IMR-90 (cell line): Measurements from ENCODE around the gene PITPNM3. TPM values are rescaled to one million over a fixed set of nuclear protein-coding genes. Genes with fewer than 3 reads are reported as not detected.

ENCODE experiments used
- ATAC-seq: fragments of 200-7000 bp; cut with Tn5 transposase; 2 replicates; pipeline ENCODE4 v1.9.1; 2020; ENCODE audit warnings: low read depth, mild to moderate bottlenecking, moderate library complexity
- BruUV-seq: library from RNA; stranded (reverse); fragments of 400-500 nt; replicated peaks from 2 replicates; lab custom pipeline; 2021; lab: Mats Ljungman, UMichigan
- CTCF ChIA-PET: fragments of 300-600 bp; formaldehyde crosslinking; extraction: SDS; loops from one replicate; lab custom pipeline; 2021; ENCODE audit warnings: antibody characterized with exemption; lab: Yijun Ruan, JAX
- POLR2A ChIA-PET: fragments of 300-600 bp; sonication (Branson Sonifier 250); formaldehyde crosslinking; loops from one replicate; lab custom pipeline; 2022; ENCODE audit warnings: antibody characterized with exemption; ENCODE audit not compliant: unreplicated experiment; lab: Charles Lee
- DNase-seq: peaks from one replicate; pipeline ENCODE4 v3.0.0; 2013
- H2AFZ ChIP-seq: replicated peaks from 2 replicates; pipeline ENCODE3; 2013; ENCODE audit warnings: low read length, mild to moderate bottlenecking; ENCODE audit not compliant: poor library complexity
- H2AK5ac ChIP-seq: 2 replicates; pipeline ENCODE4 v1.6.1; 2013; ENCODE audit warnings: low read depth, low read length, inconsistent platforms
- H2AK9ac ChIP-seq: replicated peaks from 2 replicates; pipeline ENCODE3; 2013; ENCODE audit warnings: mild to moderate bottlenecking, low read depth, low read length, moderate library complexity; ENCODE audit not compliant: poor library complexity
- H2BK120ac ChIP-seq: 2 replicates; pipeline ENCODE4 v1.6.1; 2013; ENCODE audit warnings: low read depth, low read length, inconsistent platforms
- H2BK15ac ChIP-seq: 3 replicates; pipeline ENCODE4 v1.6.1; 2013; ENCODE audit warnings: low read depth, low read length, inconsistent platforms
- H2BK20ac ChIP-seq: 2 replicates; pipeline ENCODE4 v1.6.1; 2013; ENCODE audit warnings: low read depth, mild to moderate bottlenecking, inconsistent platforms, low read length, moderate library complexity
- H2BK5ac ChIP-seq: 2 replicates; pipeline ENCODE4 v1.6.1; 2013; ENCODE audit warnings: mild to moderate bottlenecking, low read depth, low read length, inconsistent platforms; ENCODE audit not compliant: poor library complexity, severe bottlenecking
- H3K14ac ChIP-seq: replicated peaks from 2 replicates; pipeline ENCODE4 v1.6.1; 2013; ENCODE audit warnings: low read depth, low read length, inconsistent platforms
- H3K18ac ChIP-seq: 2 replicates; pipeline ENCODE4 v1.6.1; 2013; ENCODE audit warnings: low read depth, low read length, control low read depth
- H3K23ac ChIP-seq: 2 replicates; pipeline ENCODE4 v1.6.1; 2013; ENCODE audit warnings: low read depth, low read length, inconsistent platforms
- H3K27ac ChIP-seq: 2 replicates; pipeline ENCODE4 v1.5.1; 2013; ENCODE audit warnings: mild to moderate bottlenecking, control low read depth, low read length; ENCODE audit not compliant: insufficient read depth
- H3K27me3 ChIP-seq: 2 replicates; pipeline ENCODE4 v1.6.1; 2013; ENCODE audit warnings: low read length; ENCODE audit not compliant: control insufficient read depth, insufficient read depth
- H3K36me3 ChIP-seq: 2 replicates; pipeline ENCODE4 v1.6.1; 2013; ENCODE audit warnings: low read length, mixed read lengths; ENCODE audit not compliant: control insufficient read depth, insufficient read depth
- H3K4ac ChIP-seq: 2 replicates; pipeline ENCODE4 v1.6.1; 2013; ENCODE audit warnings: low read depth, low read length, inconsistent platforms
- H3K4me1 ChIP-seq: 2 replicates; pipeline ENCODE4 v1.6.1; 2013; ENCODE audit warnings: low read length, mixed read lengths; ENCODE audit not compliant: control insufficient read depth, insufficient read depth
- H3K4me2 ChIP-seq: 2 replicates; pipeline ENCODE4 v1.6.1; 2013; ENCODE audit warnings: low read depth, mild to moderate bottlenecking, control low read depth, low read length, moderate library complexity
- H3K4me3 ChIP-seq: 2 replicates; pipeline ENCODE4 v1.5.1; 2013; ENCODE audit warnings: low read depth, mild to moderate bottlenecking, control low read depth, low read length, moderate library complexity; ENCODE audit not compliant: insufficient read depth
- H3K56ac ChIP-seq: 2 replicates; pipeline ENCODE4 v1.6.1; 2013; ENCODE audit warnings: low read length, inconsistent platforms; ENCODE audit not compliant: insufficient read depth; ENCODE audit errors: extremely low read depth
- H3K79me1 ChIP-seq, 2 experiments: 2 replicates each; pipeline ENCODE4 v1.6.1; 2013; ENCODE audit warnings: low read length in 2 of 2, inconsistent platforms in 1 of 2, low read depth in 1 of 2
- H3K9ac ChIP-seq: 2 replicates; pipeline ENCODE4 v1.6.1; 2013; ENCODE audit warnings: low read depth, low read length, control low read depth
- H3K9me1 ChIP-seq: 2 replicates; pipeline ENCODE4 v1.6.1; 2013; ENCODE audit warnings: low read length, inconsistent platforms; ENCODE audit not compliant: insufficient read depth
- H3K9me3 ChIP-seq: 2 replicates; pipeline ENCODE4 v1.6.1; 2013; ENCODE audit warnings: low read length; ENCODE audit not compliant: control insufficient read depth, insufficient read depth
- H4K20me1 ChIP-seq: 2 replicates; pipeline ENCODE4 v1.6.1; 2013; ENCODE audit warnings: low read length, inconsistent platforms; ENCODE audit not compliant: insufficient read depth
- H4K5ac ChIP-seq: 2 replicates; pipeline ENCODE4 v1.6.1; 2013; ENCODE audit warnings: mild to moderate bottlenecking, low read depth, low read length, control low read depth
- H4K8ac ChIP-seq, 2 experiments: 2 replicates each; pipeline ENCODE4 v1.6.1; 2013; ENCODE audit warnings: low read depth in 2 of 2, low read length in 2 of 2, control low read depth in 1 of 2, inconsistent platforms in 1 of 2
- H4K91ac ChIP-seq: 2 replicates; pipeline ENCODE4 v1.6.1; 2013; ENCODE audit warnings: low read depth, low read length, inconsistent platforms; ENCODE audit not compliant: insufficient read depth
- BHLHE40 ChIP-seq: fragments of 150-350 bp; IDR thresholded peaks from 2 replicates; pipeline ENCODE4 v1.6.1; 2016; ENCODE audit warnings: mild to moderate bottlenecking, low read depth, low read length
- CEBPB ChIP-seq: IDR thresholded peaks from 2 replicates; pipeline ENCODE4 v1.6.1; 2012; ENCODE audit warnings: low read depth, low read length, improper control_type of control experiment
- CHD1 ChIP-seq: IDR thresholded peaks from 2 replicates; pipeline ENCODE4 v1.6.1; 2012; ENCODE audit warnings: low read depth, low read length, improper control_type of control experiment
- CTCF ChIP-seq: conservative IDR thresholded peaks from 2 replicates; pipeline ENCODE4 v1.5.1; 2012; ENCODE audit warnings: mild to moderate bottlenecking, low read depth, low read length, improper control_type of control experiment
- FOS ChIP-seq: fragments of 150-350 bp; IDR thresholded peaks from 2 replicates; pipeline ENCODE4 v1.6.1; 2016; ENCODE audit warnings: low read depth, low read length
- MAFK ChIP-seq: IDR thresholded peaks from 2 replicates; pipeline ENCODE4 v1.6.1; 2012; ENCODE audit warnings: low read depth, low read length, improper control_type of control experiment
- MAZ ChIP-seq: IDR thresholded peaks from 2 replicates; pipeline ENCODE4 v1.6.1; 2012; ENCODE audit warnings: low read depth, mild to moderate bottlenecking, low read length, improper control_type of control experiment, moderate library complexity, borderline replicate concordance
- NFE2L2 ChIP-seq: fragments of 150-350 bp; IDR thresholded peaks from 2 replicates; pipeline ENCODE4 v1.6.1; 2016; ENCODE audit warnings: low read depth, mild to moderate bottlenecking, low read length
- POLR2A ChIP-seq: IDR thresholded peaks from 2 replicates; pipeline ENCODE4 v1.6.1; 2012; ENCODE audit warnings: mild to moderate bottlenecking, low read depth, low read length
- RAD21 ChIP-seq: IDR thresholded peaks from 2 replicates; pipeline ENCODE4 v1.6.1; 2012; ENCODE audit warnings: low read length, improper control_type of control experiment
- RCOR1 ChIP-seq: IDR thresholded peaks from 2 replicates; pipeline ENCODE4 v1.6.1; 2012; ENCODE audit warnings: mild to moderate bottlenecking, low read length, improper control_type of control experiment; ENCODE audit not compliant: insufficient replicate concordance
- RFX5 ChIP-seq: IDR thresholded peaks from 2 replicates; pipeline ENCODE4 v1.8.0; 2012; ENCODE audit warnings: low read depth, mild to moderate bottlenecking, low read length, moderate library complexity
- SMC3 ChIP-seq: fragments of 150-350 bp; IDR thresholded peaks from 2 replicates; pipeline ENCODE4 v1.6.1; 2016; ENCODE audit warnings: low read depth, mild to moderate bottlenecking, antibody characterized with exemption, low read length, moderate library complexity
- USF2 ChIP-seq: fragments of 150-350 bp; IDR thresholded peaks from 2 replicates; pipeline ENCODE4 v1.6.1; 2017; ENCODE audit warnings: mild to moderate bottlenecking, antibody characterized with exemption, low read length, low read depth
- WGBS, 2 experiments: methylation state at CpG; one replicate each; pipeline versions ENCODE4 v1.1.5 to v1.1.7; 2013; ENCODE audit warnings: missing lambda C conversion rate in 2 of 2; ENCODE audit not compliant: insufficient read length in 1 of 2; ENCODE audit errors: extremely low coverage in 2 of 2; 5-methylcytosine and 5-hydroxymethylcytosine counted together
- dilution Hi-C: fragments of 300-500 bp; cut with HindIII; formaldehyde crosslinking; loops from one replicate; pipeline ENCODE4 v1.14.3; 2018; ENCODE audit warnings: low sequenced_read_pairs; ENCODE audit not compliant: unreplicated experiment
- in situ Hi-C: fragments of 300-500 bp; cut with MboI; formaldehyde crosslinking; loops from 3 replicates; pipeline ENCODE4 v1.14.3; 2019; ENCODE audit warnings: low sequenced_read_pairs, inconsistent platforms, mixed read lengths
- intact Hi-C: fragments of 100-400 bp; cut with micrococcal nuclease; formaldehyde crosslinking; loops from 2 replicates; pipeline ENCODE4 v1.10.0; 2022
- polyA plus RNA-seq, 3 experiments: library from polyadenylated mRNA; depleted of rRNA; stranded (reverse); fragments of >200 nt; gene quantifications; 2 replicates each; pipeline ENCODE4 v1.2.3, GENCODE V29; 2012; ENCODE audit warnings: low replicate concordance in 1 of 3
- total RNA-seq: library from RNA; depleted of rRNA; stranded (reverse); fragments of >200 nt; gene quantifications from 2 replicates; pipeline ENCODE4 v1.2.3, GENCODE V29; 2012
- TF ChIP-seq, protein P1 (sequence below): fragments of 150-350 bp; IDR thresholded peaks from 2 replicates; pipeline ENCODE4 v1.6.1; 2016; ENCODE audit warnings: low read depth, mild to moderate bottlenecking, low read length, moderate library complexity, borderline replicate concordance

Gene PITPNM3
- total and polyA plus RNA-seq, 2 of the 4 experiments (the other 2 are of a cell fraction), result 0.54 to 1.7 TPM

DNA sequence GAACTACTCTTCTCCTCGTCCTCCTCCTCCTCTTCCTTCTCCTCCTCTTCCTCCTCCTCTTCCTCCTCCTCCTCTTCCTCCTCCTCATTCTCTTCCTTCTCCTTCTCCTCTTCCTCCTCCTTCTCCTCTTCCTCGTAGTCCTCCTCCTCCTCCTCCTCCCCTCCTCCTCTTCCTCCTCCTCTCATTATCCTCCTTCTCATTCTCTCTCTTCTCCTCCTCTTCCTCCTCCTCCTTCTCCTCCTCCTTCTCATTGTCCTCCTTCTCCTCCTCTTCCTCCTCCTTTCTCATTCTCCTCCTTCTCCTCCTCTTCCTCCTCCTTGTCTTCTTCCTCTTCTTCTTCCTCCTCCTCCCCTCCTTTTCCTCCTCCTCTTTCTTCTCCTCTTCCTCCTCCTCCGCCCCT, 4.1 kb upstream of the PITPNM3 start:
- Histone ChIP-seq H3K36me3 (no peaks in the 10 kb centered on the region), H4K20me1 (no peaks in the 10 kb centered on the region), H3K4me2 (no peak overlapping the region), H3K9me1 (no peaks in the 10 kb centered on the region), H3K27ac (no peak overlapping the region), H3K79me1 (no peaks in the 10 kb centered on the region), H3K14ac (no peak overlapping the region), H3K9ac (no peak overlapping the region), H4K8ac (no peak overlapping the region), H4K5ac (no peak overlapping the region), H4K91ac (no peak overlapping the region), H2BK5ac (no peak overlapping the region), H3K23ac (no peak overlapping the region), H2AFZ (no peak overlapping the region), H2AK5ac (no peak overlapping the region), H2BK15ac (no peak overlapping the region), H3K4me1 (peaks cover 1% of the 10 kb centered on the region; the same call in 1 of the 2 replicates), H2AK9ac (no peak overlapping the region), H2BK120ac (no peak overlapping the region), H3K4ac (no peak overlapping the region), H3K27me3 (peaks cover 14% of the 10 kb centered on the region; the same call in 1 of the 2 replicates), H3K9me3 (no peaks in the 10 kb centered on the region), H3K56ac (no peak overlapping the region), H3K18ac (no peak overlapping the region), H2BK20ac (no peak overlapping the region), H3K4me3 (no peak overlapping the region)
- no peak for DNase-seq
- no TSS peak for BruUV-seq
- CTCF ChIA-PET, result no interaction called here
- WGBS, 2 experiments, result 68% methylated on average over 3 of the region's 3 CpGs; no CpG with 5 or more reads in 1 of the 2 experiments
- intact Hi-C loops, result no loop called here
- dilution Hi-C loops, result no loop called here
- TF ChIP-seq CHD1 (no peak), RFX5 (no peak), RCOR1 (no peak), RAD21 (no peak), CTCF (no peak), MAZ (no peak), SMC3 (no peak), USF2 (no peak), BHLHE40 (no peak), FOS (no peak), NFE2L2 (no peak), POLR2A (no peak), CEBPB (no peak), MAFK (no peak)
- TF ChIP-seq, protein P1, sequence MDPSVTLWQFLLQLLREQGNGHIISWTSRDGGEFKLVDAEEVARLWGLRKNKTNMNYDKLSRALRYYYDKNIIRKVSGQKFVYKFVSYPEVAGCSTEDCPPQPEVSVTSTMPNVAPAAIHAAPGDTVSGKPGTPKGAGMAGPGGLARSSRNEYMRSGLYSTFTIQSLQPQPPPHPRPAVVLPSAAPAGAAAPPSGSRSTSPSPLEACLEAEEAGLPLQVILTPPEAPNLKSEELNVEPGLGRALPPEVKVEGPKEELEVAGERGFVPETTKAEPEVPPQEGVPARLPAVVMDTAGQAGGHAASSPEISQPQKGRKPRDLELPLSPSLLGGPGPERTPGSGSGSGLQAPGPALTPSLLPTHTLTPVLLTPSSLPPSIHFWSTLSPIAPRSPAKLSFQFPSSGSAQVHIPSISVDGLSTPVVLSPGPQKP, result no peak
- ATAC-seq, result no peak
- POLR2A ChIA-PET, result no interaction called here
- in situ Hi-C loops, result no loop called here
